CD4-positive, alpha-beta T cell treated with Interleukin-15 for 1 hour (primary cell): Measurements from ENCODE around the gene HAO2.

Experiments
- DNase-seq: peaks from one replicate; pipeline ENCODE4 v3.0.0-alpha.2; 2020

HAO2 gene

GRCh38 chr1:119380983-119381662 is 12.5 kb downstream of the HAO2 start:
- no peak for DNase-seq

DNA sequence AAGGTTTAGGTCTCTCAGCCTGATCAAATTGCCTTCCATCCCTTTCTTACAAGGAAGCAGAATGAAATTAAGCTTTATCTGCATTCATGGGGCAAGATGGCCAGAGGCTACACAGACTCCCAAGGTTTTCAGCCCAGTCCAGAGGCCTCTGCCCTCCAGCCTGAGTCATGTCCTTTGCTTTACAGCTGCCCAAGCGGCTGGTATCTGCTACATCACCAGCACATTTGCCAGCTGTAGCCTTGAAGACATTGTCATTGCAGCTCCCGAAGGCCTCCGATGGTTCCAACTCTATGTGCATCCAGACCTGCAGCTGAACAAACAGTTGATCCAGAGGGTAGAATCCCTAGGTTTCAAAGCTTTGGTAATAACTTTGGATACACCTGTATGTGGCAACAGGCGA is 16.0 kb downstream of the HAO2 start:
- DNase-seq, result no peak

DNA sequence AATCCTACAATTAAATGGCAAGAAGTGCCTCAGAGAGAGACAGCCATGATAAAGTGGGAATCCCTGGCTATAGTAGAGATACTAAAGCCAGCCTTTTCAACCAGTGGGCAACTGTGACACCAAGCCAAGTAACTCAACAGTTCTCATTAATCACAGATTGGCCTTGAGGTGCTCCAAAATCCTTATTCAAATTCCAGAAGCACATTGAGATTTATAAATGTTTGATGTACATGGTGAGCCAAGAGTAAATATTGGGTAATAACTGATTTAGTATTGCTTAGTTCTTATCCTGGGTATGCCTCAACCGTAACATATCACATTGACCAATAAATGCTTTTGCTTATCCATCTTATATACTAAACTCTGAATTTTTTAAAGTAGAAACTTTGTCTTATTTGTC is 17.1 kb downstream of the HAO2 start:
- no peak for DNase-seq

DNA sequence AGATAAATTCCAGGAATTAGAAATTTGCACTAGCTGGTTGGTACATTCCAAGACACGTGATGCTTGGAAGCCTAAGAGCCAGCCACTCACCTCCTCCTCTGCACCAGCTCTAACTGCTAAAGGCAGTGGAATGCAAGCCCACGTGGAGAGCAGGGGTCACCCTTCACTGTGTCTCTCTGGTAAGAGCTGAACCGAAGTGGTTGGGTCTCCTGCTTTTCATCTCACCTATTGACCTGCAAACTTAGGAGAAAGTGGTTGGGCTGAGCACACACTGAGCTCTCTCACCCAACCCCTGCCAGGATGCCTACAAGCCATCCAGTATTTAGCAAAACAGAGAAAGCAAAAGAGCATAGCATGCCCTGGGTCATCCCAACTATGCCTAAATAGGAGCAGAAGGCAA is 19.3 kb downstream of the HAO2 start:
- no peak for DNase-seq

DNA sequence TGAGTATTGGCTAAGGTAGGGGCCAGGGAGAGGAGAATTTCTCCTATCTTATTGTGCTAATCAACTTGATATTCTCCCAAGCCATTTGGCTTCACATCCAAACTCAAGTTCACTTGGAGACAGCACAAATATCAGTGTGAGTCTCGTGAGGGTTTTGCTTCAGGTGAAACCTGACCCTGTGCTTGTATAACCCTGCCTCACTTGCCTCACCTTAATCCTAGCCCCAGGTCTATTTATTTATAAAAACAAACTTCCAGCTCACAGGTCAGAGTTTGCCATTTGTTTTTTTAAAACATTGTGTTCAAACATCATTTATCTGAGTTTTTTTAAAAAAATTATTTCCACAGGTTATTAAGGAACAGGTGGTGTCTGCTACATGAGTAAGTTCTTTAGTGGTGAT is 19.9 kb downstream of the HAO2 start:
- no peak for DNase-seq

DNA sequence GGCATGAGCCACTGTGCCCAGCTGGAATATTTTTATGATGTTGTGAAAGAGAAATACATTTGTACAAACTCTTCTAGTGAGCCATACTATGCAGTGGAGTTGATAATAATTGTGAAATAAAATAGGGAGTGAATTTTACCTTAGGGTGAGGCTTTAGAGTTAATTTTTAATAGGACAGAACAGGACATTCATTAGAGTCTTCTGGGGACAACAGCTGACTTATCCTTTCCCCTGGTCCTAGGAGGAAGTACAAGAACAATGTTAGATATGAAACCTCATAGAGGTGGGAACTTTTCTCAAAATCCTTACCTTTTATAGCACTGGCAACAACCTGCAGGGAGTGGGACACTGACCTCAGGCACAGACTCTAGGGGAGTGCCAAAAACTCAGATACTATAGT is 21.9 kb downstream of the HAO2 start:
- DNase-seq, result no peak

DNA sequence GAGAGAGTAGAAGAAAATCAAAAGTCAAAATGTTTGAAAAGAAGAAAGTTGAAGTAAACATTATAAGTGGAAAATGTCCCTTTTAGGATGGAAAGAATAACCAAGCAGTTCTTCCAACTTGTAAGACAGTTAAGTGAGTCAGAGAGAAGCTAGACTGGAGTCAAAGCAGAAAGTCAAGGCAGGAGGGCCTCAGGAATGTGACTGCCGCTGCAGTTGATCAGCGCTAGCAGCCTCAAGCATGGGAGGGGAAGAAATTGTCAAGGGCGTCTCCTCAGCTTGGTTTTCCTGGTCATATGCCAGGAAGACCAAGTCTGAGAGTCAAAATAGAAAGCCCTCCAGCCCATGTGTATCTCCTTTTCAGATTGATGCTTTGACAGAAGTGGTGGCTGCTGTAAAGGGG is 23.2 kb downstream of the HAO2 start:
- DNase-seq, result no peak

DNA sequence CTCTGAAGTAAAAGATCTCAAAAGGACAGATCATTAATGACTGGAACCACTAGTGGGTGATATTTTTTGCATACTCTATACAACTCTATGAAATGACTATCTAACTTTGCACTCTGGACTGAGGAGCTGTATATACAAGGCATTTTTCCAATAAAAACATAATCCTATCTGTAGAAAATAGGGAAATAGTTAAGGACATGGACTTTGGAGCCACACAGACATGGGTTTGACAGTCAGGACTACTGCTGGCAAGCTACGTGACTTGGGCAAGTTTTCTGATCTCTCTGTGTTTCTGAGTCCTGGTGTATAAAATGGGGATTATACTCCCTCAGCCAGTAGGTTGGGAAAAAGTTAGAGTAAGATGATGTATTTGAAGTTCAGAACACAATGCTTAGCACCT is 25.5 kb downstream of the HAO2 start:
- DNase-seq, result no peak

GRCh38 chr1:119396982-119397381 is 28.4 kb downstream of the HAO2 start:
- no peak for DNase-seq

- DNase-seq, result no peak
Observed at GRCh38 chr1:119397986-119398385, 29.4 kb downstream of the HAO2 start.

GRCh38 chr1:119404736-119405135 is 36.2 kb downstream of the HAO2 start:
- no peak for DNase-seq

GRCh38 chr1:119409731-119410130 is 41.1 kb downstream of the HAO2 start:
- no peak for DNase-seq

DNA sequence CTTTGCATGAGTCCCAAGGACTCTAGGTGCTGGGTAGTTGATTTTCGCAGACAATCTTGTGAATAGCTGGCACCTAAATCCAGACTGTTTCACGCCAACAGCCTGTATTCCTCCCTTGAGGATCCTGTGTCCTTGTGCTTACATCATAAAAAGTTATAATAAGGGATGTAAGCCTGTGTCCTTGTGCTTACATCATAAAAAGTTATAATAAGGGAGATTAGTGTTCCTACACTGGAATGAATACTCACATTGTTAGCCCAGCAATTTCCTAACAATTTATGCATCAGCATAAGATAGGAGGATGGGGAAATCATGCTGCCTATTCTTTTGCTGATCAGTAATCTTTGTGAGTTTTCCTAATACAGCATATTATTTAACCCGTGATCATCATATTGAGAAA is 42.4 kb downstream of the HAO2 start:
- DNase-seq, result no peak

- DNase-seq, result no peak
Observed at GRCh38 chr1:119414950-119415349, 46.4 kb downstream of the HAO2 start, which contains the start of gene HSD3B2. Gene HSD3B2 (plus strand): TSS chr1:119415150. CDS start chr1:119415420, 270 bp downstream.

DNA sequence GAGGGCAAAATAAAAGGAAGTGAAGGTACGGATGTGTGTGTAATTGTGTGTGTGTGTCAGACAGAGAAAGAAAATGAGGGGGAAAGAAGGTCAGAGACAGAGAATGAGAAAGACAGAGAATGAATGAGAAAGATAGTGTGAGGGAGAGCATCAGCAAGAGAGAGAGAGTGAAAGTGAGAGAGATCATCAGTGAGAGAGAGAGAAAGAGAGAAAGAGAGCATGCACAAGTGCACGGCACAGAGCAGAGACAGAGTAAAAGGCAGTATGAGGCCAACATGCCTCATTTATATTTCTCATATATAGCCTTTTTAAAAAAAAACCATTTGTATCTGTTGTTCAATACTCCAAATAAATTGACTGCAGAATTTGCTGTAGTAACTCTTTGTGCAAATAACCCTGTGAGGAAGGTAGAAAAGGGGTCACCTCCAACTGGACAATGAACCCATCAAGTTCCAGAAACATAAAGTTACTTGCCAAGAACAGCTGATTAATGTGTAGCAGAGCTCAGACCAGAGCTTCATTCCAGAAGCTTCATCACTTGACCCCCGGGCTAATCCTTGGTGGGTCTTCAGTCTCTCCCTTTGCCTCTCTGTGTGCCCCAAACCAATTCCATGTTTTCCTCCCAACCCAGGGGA is 47.5 kb downstream of the HAO2 start:
- no peak for DNase-seq

DNA sequence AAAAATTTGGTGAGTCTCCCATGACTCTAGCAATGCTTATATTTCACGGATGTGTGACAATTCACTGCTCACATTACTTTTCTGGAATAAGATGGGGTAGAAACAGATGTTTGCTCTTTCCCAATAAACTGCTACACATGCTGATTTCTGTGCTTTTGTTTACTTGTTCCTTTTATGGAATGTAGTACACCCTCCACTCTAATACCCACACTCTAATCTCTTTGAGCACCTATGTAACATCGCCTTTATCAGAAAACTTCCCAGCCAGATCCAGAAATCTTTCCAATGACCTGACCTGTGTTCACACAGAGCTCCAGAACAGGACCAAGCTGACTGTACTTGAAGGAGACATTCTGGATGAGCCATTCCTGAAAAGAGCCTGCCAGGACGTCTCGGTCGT is 50.5 kb downstream of the HAO2 start:
- DNase-seq, result no peak

DNA sequence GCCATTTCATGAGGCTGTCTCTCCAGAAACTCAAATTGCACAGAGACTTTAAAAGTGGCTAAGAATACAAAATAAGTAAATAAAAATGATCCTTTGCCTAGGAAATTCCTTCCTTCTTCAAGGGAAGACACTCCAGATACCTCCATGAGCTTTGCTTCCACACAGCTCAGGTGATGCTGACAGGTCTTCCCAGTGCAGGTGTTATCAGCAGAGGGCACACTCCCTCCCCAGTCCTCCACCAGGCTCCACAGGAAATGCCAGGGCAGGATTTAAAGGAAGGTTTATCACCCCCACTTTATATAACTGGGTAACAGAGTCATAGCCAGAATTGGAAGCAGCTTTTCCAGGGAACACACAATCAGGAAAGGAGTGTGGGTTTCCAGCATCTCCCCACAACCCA is 52.1 kb downstream of the HAO2 start:
- DNase-seq, result no peak

GRCh38 chr1:119422631-119423030 is 54.0 kb downstream of the HAO2 start:
- DNase-seq, result no peak

- no peak for DNase-seq
Observed at GRCh38 chr1:119428991-119429390, 60.4 kb downstream of the HAO2 start.

DNA sequence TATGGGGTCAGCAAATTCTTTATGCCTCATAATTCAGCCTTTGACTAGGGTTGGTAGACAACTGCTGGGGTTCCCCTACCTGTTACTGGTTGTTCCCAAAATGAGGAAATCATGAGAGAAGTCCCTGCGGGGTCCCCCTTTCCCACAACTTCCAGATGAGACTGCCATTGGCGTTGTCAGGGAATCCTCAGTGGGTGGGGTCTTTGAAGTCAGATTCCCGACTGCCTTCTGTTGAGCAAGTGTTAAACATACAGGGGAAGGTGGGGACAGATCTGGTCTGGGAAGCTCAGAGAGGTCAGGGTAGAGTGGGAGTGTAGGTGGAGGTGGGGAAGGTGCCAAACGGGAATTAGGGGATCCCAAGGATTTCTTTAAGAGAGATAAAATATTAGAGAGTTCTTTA is 61.1 kb downstream of the HAO2 start:
- DNase-seq, result no peak

GRCh38 chr1:119430486-119430885 is 61.9 kb downstream of the HAO2 start:
- DNase-seq, result no peak

DNA sequence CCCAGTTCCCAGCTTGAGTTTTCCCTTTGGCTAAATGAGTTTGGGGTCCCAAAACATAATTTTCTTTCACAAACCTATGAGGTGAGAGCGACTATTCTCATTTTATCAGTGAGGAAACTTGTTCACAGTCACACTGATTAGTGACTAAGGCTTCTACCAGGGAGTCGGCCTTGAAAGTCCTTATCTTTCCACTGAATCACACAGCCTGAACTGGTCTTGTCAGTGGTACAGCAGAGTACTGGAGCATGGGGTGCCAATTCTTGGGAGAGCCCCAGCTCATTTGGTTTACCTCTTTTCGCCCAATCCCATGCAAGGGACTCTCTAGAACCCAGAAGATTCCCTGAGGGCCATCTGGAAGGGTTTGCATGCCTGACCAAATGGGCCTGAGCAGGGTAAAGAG is 63.3 kb downstream of the HAO2 start:
- no peak for DNase-seq

GRCh38 chr1:119435052-119435451 is 66.5 kb downstream of the HAO2 start:
- no peak for DNase-seq

GRCh38 chr1:119438761-119439160 is 70.2 kb downstream of the HAO2 start:
- DNase-seq, result no peak

- DNase-seq, result no peak
Observed at GRCh38 chr1:119440721-119441307, 72.2 kb downstream of the HAO2 start.
